Activated naive CD8-positive, alpha-beta T cell treated with anti-CD3 and anti-CD28 coated beads, Interleukin-2, amount 50 U/mL, for 24 hours (primary cell): Measurements from ENCODE around the gene AKAP9.
A peak's percentile ranks its signal among the peaks of the same experiment; 100 is the strongest.
"Not testable (repeated sequence)": the region's sequence is repeated elsewhere in the genome, so short reads cannot be mapped to it uniquely, and the experiment has no call there.

Experiments
- ATAC-seq: fragments of 150-1000 bp; cut with Tn5 transposase; one replicate; pipeline ENCODE4 v1.10.0; 2021
- DNase-seq: peaks from one replicate; pipeline ENCODE4 v3.0.0; 2021
- H3K27ac Mint-ChIP-seq: one replicate; pipeline ENCODE4 v1.8.0; 2021; ENCODE audit warnings: mild to moderate bottlenecking, mixed read lengths
- H3K27me3 Mint-ChIP-seq: one replicate; pipeline ENCODE4 v1.8.0; 2021; ENCODE audit warnings: mixed read lengths
- H3K36me3 Mint-ChIP-seq: one replicate; pipeline ENCODE4 v1.8.0; 2021; ENCODE audit warnings: low read depth, mixed read lengths
- H3K4me1 Mint-ChIP-seq: one replicate; pipeline ENCODE4 v1.8.0; 2021; ENCODE audit warnings: mixed read lengths
- H3K4me3 Mint-ChIP-seq: one replicate; pipeline ENCODE4 v1.8.0; 2021; ENCODE audit warnings: mild to moderate bottlenecking, moderate library complexity, mixed read lengths
- H3K9me3 Mint-ChIP-seq: one replicate; pipeline ENCODE4 v1.8.0; 2021; ENCODE audit warnings: mixed read lengths

AKAP9 gene

DNA sequence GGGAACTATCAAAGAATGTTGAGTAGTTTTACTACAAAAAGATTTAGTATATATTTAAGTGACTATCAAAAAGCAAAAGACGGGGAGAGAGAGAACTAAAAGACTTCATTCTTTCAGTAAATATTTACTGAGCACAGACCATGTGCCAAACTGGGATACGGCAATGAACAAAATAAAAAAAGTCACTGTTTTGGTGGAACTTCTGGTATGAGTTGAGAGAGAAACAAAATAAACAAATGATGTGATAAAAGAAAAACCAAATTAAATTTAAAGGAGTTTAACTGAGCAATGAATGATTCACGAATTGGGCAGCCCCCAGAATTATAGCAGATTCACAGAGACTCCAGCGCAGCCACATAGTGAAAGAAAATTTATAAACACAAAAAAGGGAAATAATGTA lies 17.8 kb upstream of the AKAP9 start:
- Mint-ChIP-seq H3K4me1 (no peaks in the 10 kb centered on the region), H3K9me3 (peaks cover 5% of the 10 kb centered on the region), H3K4me3 (no peak overlapping the region), H3K36me3 (peaks cover 1% of the 10 kb centered on the region), H3K27ac (no peak overlapping the region), H3K27me3 (peaks cover 8% of the 10 kb centered on the region)
- no peak for DNase-seq
- no peak for ATAC-seq

DNA sequence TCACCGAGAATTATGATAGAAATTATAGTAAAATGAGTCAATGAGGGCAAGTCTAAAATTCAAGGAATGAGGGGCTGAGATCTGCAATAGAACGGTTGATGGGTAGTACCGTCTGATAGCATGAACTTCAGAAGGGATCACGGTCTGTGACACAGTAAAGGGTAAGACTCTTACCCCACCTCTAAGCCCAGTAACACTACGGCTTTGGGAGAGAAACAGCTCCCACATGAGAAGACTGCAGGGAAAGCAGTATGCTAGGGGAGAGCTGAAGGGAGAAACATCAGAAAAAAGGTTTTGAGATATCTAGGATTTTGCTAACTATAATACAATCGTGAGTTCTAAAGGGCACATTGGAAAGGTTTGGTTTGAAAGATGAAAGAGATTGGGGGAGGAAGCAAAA lies 12.8 kb upstream of the AKAP9 start:
- no peak overlapping the region for H3K4me3 Mint-ChIP-seq
- peaks cover 14% of the 10 kb centered on the region for H3K4me1 Mint-ChIP-seq
- no peak for ATAC-seq
- H3K27me3 Mint-ChIP-seq: peaks cover 9% of the 10 kb centered on the region
- peaks cover 9% of the 10 kb centered on the region for H3K9me3 Mint-ChIP-seq
- no peak overlapping the region for H3K27ac Mint-ChIP-seq
- H3K36me3 Mint-ChIP-seq: peaks cover 3% of the 10 kb centered on the region
- DNase-seq: no peak

DNA sequence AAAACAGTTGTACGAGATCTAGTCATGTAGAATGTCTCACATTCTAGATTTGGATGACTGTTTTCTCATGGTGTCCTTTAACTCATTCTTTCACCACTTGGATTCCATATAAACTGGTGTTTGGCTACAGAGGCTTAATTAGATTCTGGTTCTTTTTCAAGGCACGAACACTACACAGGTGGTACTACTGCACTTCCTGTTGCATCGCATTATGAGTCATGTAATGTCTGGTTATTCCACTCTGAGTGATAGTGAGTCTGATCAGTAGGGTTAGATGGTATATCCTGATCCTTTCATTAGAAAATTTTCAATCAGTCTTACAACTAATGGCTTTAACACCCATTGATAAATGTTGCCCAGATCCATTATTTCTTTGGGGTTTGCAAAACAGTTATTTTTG lies 11.2 kb upstream of the AKAP9 start:
- peaks cover 3% of the 10 kb centered on the region for H3K36me3 Mint-ChIP-seq
- DNase-seq (no peak), ATAC-seq (peak; percentile 94)
- H3K4me1 Mint-ChIP-seq: peaks cover 14% of the 10 kb centered on the region
- H3K27me3 Mint-ChIP-seq: peaks cover 9% of the 10 kb centered on the region
- H3K4me3 Mint-ChIP-seq: no peak overlapping the region
- peaks cover 9% of the 10 kb centered on the region for H3K9me3 Mint-ChIP-seq
- no peak overlapping the region for H3K27ac Mint-ChIP-seq

DNA sequence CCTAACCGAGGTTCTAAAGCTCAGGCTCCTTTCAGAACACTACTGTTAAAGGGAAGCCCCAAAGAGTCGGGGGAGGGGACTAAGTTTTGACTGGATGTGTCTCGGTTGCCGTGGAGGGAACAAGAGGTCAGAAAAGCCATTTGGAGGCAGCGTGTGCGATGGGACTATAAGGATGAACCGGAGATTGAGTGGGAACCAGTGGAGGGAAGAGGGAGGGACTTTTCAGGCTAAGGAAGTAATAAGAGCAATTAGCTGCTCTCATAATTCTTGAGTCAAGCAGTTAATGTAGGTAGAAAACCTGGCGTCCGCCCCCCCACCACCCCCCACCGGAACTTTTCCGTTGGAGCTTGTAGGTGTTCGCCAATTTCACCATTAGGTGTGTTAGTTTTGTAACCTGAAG lies 491 bp upstream of the AKAP9 start:
- H3K4me3 Mint-ChIP-seq: peak overlapping the region; percentile 90
- H3K4me1 Mint-ChIP-seq: peaks cover 30% of the 10 kb centered on the region
- peak overlapping the region; percentile 96 for H3K27ac Mint-ChIP-seq
- H3K36me3 Mint-ChIP-seq: no peaks in the 10 kb centered on the region
- peak; percentile 15 for ATAC-seq
- H3K27me3 Mint-ChIP-seq: peaks cover 1% of the 10 kb centered on the region
- H3K9me3 Mint-ChIP-seq: no peaks in the 10 kb centered on the region
- DNase-seq: peak; percentile 31

DNA sequence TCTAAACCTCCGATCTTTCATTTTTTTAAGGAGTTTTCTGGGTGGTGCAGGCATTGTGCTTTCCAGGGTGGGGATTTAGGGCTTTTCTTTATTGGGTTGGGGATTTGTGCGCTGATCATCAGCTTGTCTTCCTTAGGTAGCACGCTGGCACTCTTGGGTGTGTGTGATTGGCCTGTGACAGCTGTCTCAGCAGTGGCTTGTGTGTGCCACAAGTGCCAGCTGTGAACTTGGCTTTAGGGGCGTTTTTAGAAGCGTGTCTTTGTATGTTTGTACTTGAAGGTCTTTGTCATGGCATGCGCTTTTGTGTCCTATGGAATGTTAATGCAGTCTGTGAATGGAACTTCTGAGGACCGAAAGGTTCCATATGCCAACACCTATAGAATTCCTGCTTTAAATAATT lies 788 bp downstream of the AKAP9 start:
- Mint-ChIP-seq H3K4me3 (peak overlapping the region; percentile 90), H3K36me3 (peaks cover 2% of the 10 kb centered on the region), H3K9me3 (no peaks in the 10 kb centered on the region), H3K27ac (peak overlapping the region; percentile 96), H3K4me1 (peaks cover 35% of the 10 kb centered on the region), H3K27me3 (no peaks in the 10 kb centered on the region)
- DNase-seq (peak; percentile 37), ATAC-seq (peak; percentile 54)

DNA sequence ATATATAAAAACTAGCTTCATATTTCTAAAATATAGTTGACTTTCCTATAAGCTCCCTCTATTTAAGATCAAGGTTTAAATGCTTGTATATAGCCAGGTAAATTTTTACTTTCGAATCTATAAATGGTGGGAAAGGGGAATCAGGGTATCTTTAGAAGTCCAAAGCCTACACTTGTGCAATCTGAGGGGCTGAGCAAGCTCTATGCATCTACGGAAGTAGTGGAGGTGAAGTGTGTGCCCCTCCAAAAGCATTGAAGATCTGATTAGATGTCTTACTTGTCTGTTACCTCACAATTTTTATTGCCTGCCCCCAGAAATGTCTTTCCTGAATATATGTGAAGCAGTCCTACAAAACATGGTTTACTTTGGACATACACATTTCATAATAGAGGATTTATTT lies 1.6 kb downstream of the AKAP9 start:
- Mint-ChIP-seq H3K4me1 (peaks cover 39% of the 10 kb centered on the region), H3K27me3 (no peaks in the 10 kb centered on the region), H3K9me3 (no peaks in the 10 kb centered on the region), H3K27ac (no peak overlapping the region), H3K36me3 (peaks cover 8% of the 10 kb centered on the region), H3K4me3 (peak overlapping the region; percentile 90)
- ATAC-seq (no peak), DNase-seq (no peak)

DNA sequence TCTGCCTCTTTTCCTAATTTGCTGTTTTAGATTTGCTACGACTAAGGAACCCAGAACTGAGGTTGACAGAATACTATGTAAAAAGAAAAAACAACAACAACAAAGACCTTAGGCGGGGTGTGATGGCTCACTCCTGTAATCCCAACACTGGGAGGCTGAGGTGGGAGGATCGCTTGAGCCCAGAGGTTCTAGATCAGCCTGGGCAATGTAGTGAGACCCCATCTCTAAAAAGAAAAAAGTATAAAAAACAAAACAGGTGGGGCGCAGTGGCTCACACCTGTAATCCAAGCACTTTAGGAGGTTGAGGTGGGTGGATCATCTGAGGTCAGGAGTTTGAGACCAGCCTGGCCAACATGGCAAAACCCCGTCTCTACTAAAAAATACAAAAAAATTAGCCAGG lies 4.3 kb downstream of the AKAP9 start:
- not testable (repeated sequence) for ATAC-seq, DNase-seq, H3K27me3 Mint-ChIP-seq, H3K27ac Mint-ChIP-seq, H3K4me3 Mint-ChIP-seq, H3K9me3 Mint-ChIP-seq
- Mint-ChIP-seq H3K36me3 (peaks cover 15% of the 10 kb centered on the region), H3K4me1 (peaks cover 42% of the 10 kb centered on the region)

DNA sequence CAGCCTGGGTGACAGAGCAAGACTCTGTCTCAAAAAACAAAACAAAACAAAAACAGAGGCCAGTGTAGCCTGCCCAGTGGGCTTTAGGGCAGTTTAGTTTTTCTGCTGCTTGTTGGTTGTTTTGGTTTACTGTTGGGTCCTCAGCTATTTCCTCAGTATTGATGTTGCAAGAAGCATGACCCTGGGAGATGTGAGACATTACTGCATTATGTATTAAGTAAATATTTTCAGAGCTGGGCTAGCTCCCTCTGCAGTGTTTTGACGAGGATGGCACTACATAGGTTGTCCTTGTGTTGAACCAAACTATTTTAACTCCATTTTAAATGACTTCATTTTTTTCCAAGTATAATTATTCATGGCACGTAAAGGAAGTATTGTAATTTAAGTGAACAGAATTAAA lies 4.8 kb downstream of the AKAP9 start:
- H3K4me1 Mint-ChIP-seq: peaks cover 42% of the 10 kb centered on the region
- peaks cover 15% of the 10 kb centered on the region for H3K36me3 Mint-ChIP-seq
- H3K27ac Mint-ChIP-seq: no peak overlapping the region
- no peak overlapping the region for H3K4me3 Mint-ChIP-seq
- DNase-seq: no peak
- no peak for ATAC-seq
- peaks cover 6% of the 10 kb centered on the region for H3K9me3 Mint-ChIP-seq
- no peaks in the 10 kb centered on the region for H3K27me3 Mint-ChIP-seq

DNA sequence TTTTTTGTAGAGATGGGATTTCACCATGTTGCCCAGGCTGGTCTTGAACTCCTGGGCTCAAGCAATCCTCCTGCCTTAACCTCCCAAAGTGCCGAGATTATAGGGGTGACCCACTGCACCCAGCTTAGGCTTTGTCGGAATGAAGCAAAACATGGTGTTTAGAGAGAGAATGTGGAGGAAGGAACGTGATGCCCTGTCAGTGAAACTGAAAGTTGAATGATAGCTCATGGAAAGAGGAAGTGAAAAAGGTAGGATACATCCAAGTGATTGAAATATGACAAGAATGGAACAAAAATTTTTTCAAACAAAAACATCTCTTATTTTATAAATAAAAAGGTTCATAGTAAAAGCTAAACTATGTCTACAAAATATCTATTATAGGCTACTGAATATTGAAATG lies 5.9 kb downstream of the AKAP9 start:
- no peak for ATAC-seq
- peaks cover 6% of the 10 kb centered on the region for H3K9me3 Mint-ChIP-seq
- no peaks in the 10 kb centered on the region for H3K27me3 Mint-ChIP-seq
- peak overlapping the region; percentile 43 for H3K27ac Mint-ChIP-seq
- peaks cover 15% of the 10 kb centered on the region for H3K36me3 Mint-ChIP-seq
- DNase-seq: no peak
- peaks cover 40% of the 10 kb centered on the region for H3K4me1 Mint-ChIP-seq
- no peak overlapping the region for H3K4me3 Mint-ChIP-seq

DNA sequence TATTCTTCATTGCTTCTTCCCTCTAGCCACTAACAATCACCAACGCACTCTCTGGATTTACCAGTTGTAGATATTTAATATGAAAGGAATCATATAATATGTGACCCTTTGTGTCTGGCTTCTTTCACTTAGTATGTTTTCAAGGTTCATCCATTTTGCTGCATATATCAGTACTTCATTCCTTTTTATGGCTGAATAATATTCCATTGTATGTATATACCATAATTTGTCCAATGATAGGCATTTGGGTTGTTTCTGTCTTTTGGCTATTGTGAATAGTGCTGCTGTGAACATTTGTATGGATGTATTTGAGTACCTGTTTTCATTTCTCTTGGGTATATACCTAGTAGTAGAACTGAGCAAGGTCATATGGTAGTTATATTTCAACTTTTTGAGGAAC lies 7.3 kb downstream of the AKAP9 start:
- ATAC-seq (no peak), DNase-seq (no peak)
- Mint-ChIP-seq H3K4me3 (no peak overlapping the region), H3K36me3 (peaks cover 21% of the 10 kb centered on the region), H3K27ac (peak overlapping the region; percentile 33), H3K4me1 (peaks cover 36% of the 10 kb centered on the region), H3K27me3 (no peaks in the 10 kb centered on the region), H3K9me3 (peaks cover 6% of the 10 kb centered on the region)

DNA sequence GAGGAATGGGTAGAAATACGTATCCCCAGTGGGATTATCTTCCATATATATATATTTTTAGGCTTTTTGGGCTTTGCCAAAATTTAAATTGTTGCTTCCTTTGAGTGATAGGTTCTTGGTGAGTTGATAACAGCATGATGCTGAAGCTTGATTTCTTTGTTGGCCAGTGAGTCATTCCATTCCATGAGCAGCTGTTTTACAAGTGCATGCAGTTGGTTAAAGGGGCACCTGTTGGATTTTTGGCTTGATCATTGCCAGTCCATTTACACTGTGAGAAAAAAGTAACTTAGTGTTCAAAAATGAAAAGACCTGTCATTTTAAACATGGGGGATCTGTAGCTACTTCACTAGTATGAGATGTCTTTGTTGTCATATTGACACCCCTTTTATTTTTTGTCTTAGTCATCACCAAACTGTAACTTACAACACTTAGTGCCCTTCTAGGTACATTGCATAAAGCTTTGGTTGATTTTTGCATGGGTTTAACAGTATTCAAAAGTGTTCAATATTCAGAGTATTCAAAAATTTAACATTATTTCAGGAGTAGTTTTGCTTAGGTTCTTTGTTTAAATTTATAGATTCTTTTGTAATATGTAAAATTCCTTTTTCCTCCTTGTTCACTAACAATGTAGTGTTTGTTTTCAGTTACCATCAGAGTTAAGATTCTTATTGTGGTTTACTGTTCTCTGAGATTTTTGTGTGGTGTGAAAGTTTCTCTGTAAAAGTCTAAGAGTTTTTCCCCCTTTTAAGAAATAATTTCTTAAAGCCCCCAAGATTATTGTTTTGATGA lies 8.8 kb downstream of the AKAP9 start:
- no peaks in the 10 kb centered on the region for H3K27me3 Mint-ChIP-seq
- no peak overlapping the region for H3K4me3 Mint-ChIP-seq
- peaks cover 6% of the 10 kb centered on the region for H3K9me3 Mint-ChIP-seq
- H3K4me1 Mint-ChIP-seq: peaks cover 30% of the 10 kb centered on the region
- peaks cover 21% of the 10 kb centered on the region for H3K36me3 Mint-ChIP-seq
- DNase-seq (no peak), ATAC-seq (peak; percentile 36)
- no peak overlapping the region for H3K27ac Mint-ChIP-seq

DNA sequence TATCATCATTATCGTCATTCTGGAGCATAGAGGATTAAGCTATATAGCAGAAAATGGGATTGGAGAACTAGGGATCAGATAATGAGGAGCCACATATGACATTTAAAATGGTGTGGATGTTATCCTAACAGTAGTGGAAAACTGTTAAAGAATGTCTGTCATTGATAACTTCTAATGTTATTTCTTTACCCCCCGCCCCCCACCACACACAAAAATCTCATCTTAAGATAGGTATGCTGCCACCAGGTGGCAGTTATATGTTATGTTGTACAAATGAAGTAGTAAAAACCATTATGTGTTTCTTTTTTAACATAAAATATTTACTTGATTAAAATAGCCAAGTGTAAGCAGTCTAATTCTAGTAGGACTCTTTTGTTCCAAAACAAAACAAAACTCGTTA lies 13.0 kb downstream of the AKAP9 start:
- Mint-ChIP-seq H3K4me3 (no peak overlapping the region), H3K9me3 (no peaks in the 10 kb centered on the region), H3K27me3 (no peaks in the 10 kb centered on the region), H3K27ac (no peak overlapping the region), H3K4me1 (peaks cover 19% of the 10 kb centered on the region), H3K36me3 (peaks cover 6% of the 10 kb centered on the region)
- DNase-seq (no peak), ATAC-seq (no peak)

DNA sequence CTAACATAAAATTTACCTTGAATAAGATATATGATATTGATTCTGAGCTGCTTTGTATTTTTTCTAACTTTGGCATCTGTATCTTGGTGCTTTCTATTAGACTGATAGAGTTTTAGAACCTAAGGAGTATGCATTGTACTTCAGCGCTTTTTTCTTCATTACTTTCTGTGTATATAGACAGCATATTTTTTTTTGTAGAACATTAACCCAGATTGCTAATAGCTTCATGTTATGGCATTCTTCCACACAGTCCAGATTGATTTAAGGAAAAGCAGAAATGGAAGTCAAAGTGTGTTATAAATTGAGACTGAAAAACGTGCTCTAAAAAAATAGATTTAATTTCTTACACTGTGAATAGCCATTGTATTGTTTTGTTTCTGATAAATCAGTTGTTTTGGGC lies 15.8 kb downstream of the AKAP9 start:
- not testable (repeated sequence) for H3K4me3 Mint-ChIP-seq, H3K27me3 Mint-ChIP-seq, ATAC-seq, H3K27ac Mint-ChIP-seq, H3K4me1 Mint-ChIP-seq, H3K36me3 Mint-ChIP-seq, DNase-seq, H3K9me3 Mint-ChIP-seq

DNA sequence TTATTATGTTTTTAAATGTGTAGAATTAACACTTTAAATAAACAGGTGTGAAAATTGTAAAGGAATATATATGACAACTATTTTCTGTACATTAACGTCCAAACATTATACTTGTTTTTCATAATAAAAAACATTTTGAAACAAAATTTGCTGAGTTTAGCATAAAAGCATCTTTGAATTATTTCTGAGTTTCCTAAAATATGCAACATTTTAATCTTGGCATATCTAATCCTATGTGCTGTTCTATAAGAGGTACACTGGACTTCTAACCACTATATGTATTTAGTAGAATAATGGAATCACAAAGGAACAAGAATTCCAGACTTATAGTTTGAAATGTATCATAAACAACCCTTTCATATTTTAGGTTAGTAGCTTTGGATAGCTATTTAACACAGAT lies 16.6 kb downstream of the AKAP9 start:
- ATAC-seq (no peak), DNase-seq (no peak)
- Mint-ChIP-seq H3K4me3 (no peak overlapping the region), H3K36me3 (peaks cover 2% of the 10 kb centered on the region), H3K4me1 (peaks cover 5% of the 10 kb centered on the region), H3K27me3 (no peaks in the 10 kb centered on the region), H3K9me3 (no peaks in the 10 kb centered on the region), H3K27ac (no peak overlapping the region)

DNA sequence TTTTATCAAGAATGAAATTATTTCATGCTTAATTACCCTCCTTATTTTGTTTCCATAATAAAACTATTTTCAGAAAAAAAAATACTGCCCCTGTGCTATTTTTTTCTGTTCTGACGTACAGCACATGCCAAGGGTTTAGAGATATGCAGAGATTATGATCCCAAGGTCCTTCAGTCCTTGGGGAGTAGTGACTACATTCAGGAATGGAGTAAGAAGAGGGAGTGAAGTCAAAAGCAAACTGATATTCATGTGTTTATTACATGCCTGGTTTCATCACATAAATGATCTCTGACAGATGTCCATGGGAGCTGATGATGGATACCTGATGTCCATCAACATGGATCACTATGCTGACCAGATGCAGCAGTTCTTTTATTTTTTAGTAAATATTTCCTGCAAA lies 17.2 kb downstream of the AKAP9 start:
- H3K4me1 Mint-ChIP-seq: peaks cover 2% of the 10 kb centered on the region
- no peak for DNase-seq

DNA sequence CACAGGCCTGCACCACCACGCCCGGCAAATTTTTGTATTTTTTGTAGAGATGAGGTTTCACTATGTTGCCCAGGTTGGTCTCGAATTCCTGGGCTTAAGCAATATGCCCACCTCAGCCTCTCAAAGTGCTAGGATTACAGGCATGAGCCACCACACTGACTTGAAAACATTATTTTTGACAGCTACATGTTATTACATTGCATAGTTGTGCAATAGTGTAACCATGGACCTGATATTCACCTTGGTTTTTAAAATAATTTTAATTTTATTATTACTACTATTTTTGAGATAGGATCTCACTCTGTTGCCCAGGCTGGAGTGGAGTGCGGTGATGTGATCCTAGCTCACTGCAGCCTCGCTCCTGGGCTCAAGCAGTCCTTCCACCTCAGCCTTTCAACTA lies 18.4 kb downstream of the AKAP9 start:
- no peaks in the 10 kb centered on the region for H3K9me3 Mint-ChIP-seq
- no peak overlapping the region for H3K27ac Mint-ChIP-seq
- no peaks in the 10 kb centered on the region for H3K36me3 Mint-ChIP-seq
- no peak for DNase-seq
- ATAC-seq: no peak
- peaks cover 2% of the 10 kb centered on the region for H3K4me1 Mint-ChIP-seq
- H3K27me3 Mint-ChIP-seq: no peaks in the 10 kb centered on the region
- no peak overlapping the region for H3K4me3 Mint-ChIP-seq

More for the DNA sequence above, 17.2 kb downstream of the AKAP9 start:
- H3K36me3 Mint-ChIP-seq: no peaks in the 10 kb centered on the region
- no peak overlapping the region for H3K4me3 Mint-ChIP-seq
- no peaks in the 10 kb centered on the region for H3K9me3 Mint-ChIP-seq
- ATAC-seq: no peak
- no peaks in the 10 kb centered on the region for H3K27me3 Mint-ChIP-seq
- no peak overlapping the region for H3K27ac Mint-ChIP-seq
